Panc1 (cell line): ENCODE measurements around the gene DAD1. TPM values are rescaled to one million over a fixed set of nuclear protein-coding genes. Genes with fewer than 3 reads are reported as not detected.

Experiments used
- ATAC-seq: fragments of 200-7000 bp; cut with Tn5 transposase; 2 replicates; pipeline ENCODE4 v1.9.1; 2020; ENCODE audit warnings: mild to moderate bottlenecking, moderate library complexity
- BruUV-seq: library from RNA; stranded (reverse); fragments of 400-500 nt; replicated peaks from 2 replicates; lab custom pipeline; 2021; lab: Mats Ljungman, UMichigan
- CTCF ChIA-PET: fragments of 300-600 bp; sonication (Branson Sonifier 250); formaldehyde crosslinking; loops from one replicate; lab custom pipeline; 2022; ENCODE audit warnings: antibody characterized with exemption; lab: Charles Lee
- POLR2A ChIA-PET: fragments of 300-600 bp; sonication (Branson Sonifier 250); formaldehyde crosslinking; loops from one replicate; lab custom pipeline; 2022; ENCODE audit warnings: antibody characterized with exemption; lab: Charles Lee
- DNase-seq: peaks from one replicate; pipeline ENCODE4 v3.0.0-alpha.2; 2010; ENCODE audit warnings: low read depth, low spot score
- H3K27ac ChIP-seq: 2 replicates; pipeline ENCODE4 v1.5.1; 2011; ENCODE audit warnings: mild to moderate bottlenecking, low read length, inconsistent platforms
- H3K27me3 ChIP-seq: fragments of 200-500 bp; sonication (Bioruptor generic); 2 replicates; pipeline ENCODE4 v1.6.0; 2014; ENCODE audit warnings: low read length, inconsistent platforms; ENCODE audit not compliant: control insufficient read depth, insufficient read depth
- H3K36me3 ChIP-seq: fragments of 200-500 bp; sonication (Bioruptor generic); 2 replicates; pipeline ENCODE4 v1.5.1; 2014; ENCODE audit warnings: inconsistent platforms, mild to moderate bottlenecking, low read length, moderate library complexity; ENCODE audit not compliant: control insufficient read depth, insufficient read depth
- H3K4me1 ChIP-seq: 2 replicates; pipeline ENCODE4 v1.5.1; 2011; ENCODE audit warnings: inconsistent platforms, mild to moderate bottlenecking, low read length, moderate library complexity; ENCODE audit not compliant: control insufficient read depth, insufficient read depth
- H3K4me3 ChIP-seq, 2 experiments: 2 replicates each; pipeline ENCODE4 v1.5.1; 2011 to 2012; ENCODE audit warnings: low read depth in 2 of 2, low read length in 2 of 2, mild to moderate bottlenecking in 2 of 2, inconsistent platforms in 1 of 2, moderate library complexity in 1 of 2
- H3K9me3 ChIP-seq: fragments of 200-500 bp; sonication (Bioruptor generic); 2 replicates; pipeline ENCODE4 v1.5.1; 2014; ENCODE audit warnings: low read depth, mild to moderate bottlenecking, inconsistent platforms, low read length, moderate library complexity; ENCODE audit not compliant: control insufficient read depth, insufficient read depth
- CTCF ChIP-seq: fragments of 450-650 bp; IDR thresholded peaks from 2 replicates; pipeline ENCODE4 v1.5.1; 2017; ENCODE audit warnings: mild to moderate bottlenecking
- POLR2AphosphoS5 ChIP-seq: IDR thresholded peaks from 2 replicates; pipeline ENCODE4 v1.6.1; 2012; ENCODE audit warnings: mild to moderate bottlenecking, low read depth, low read length, moderate library complexity
- REST ChIP-seq, 2 experiments: IDR thresholded peaks; 2 replicates each; pipeline ENCODE4 v1.6.1; 2011 to 2012; ENCODE audit warnings: low read depth in 2 of 2, control low read depth in 1 of 2, low read length in 1 of 2, mild to moderate bottlenecking in 1 of 2, moderate library complexity in 1 of 2; ENCODE audit not compliant: insufficient read depth in 1 of 2
- SIN3A ChIP-seq: IDR thresholded peaks from 2 replicates; pipeline ENCODE4 v1.6.1; 2012; ENCODE audit warnings: low read depth, mild to moderate bottlenecking, low read length, moderate library complexity, borderline replicate concordance; ENCODE audit not compliant: insufficient read depth
- TCF7L2 ChIP-seq: IDR thresholded peaks from 2 replicates; pipeline ENCODE4 v1.6.1; 2011; ENCODE audit warnings: mild to moderate bottlenecking, low read depth, low read length, inconsistent platforms
- in situ Hi-C: cut with HindIII; loops from 2 replicates; pipeline ENCODE4 v1.10.0; 2016; ENCODE audit warnings: low sequenced_read_pairs, low pct_unique_long_range_greater_than_20kb
- intact Hi-C: fragments of 100-400 bp; cut with micrococcal nuclease; formaldehyde crosslinking; loops from one replicate; pipeline ENCODE4 v1.10.0; 2022; ENCODE audit not compliant: unreplicated experiment
- total RNA-seq: library from RNA; stranded (reverse); gene quantifications from one replicate; pipeline ENCODE4 v1.2.1, GENCODE V29; 2021; ENCODE audit not compliant: unreplicated experiment

DAD1 gene
- total RNA-seq, 1 experiment from 2014 or later = 163 TPM

- BruUV-seq = no TSS peak
- TF ChIP-seq SIN3A = no peak
- TF ChIP-seq TCF7L2 = no peak
- no peak for TF ChIP-seq CTCF
- no peak for TF ChIP-seq REST (IDR thresholded peaks at IDR 0.05; ENCODE audit: insufficient read depth in 1 of 2, low read depth in 2 of 2, low read length in 1 of 2)
- no peak for TF ChIP-seq POLR2AphosphoS5
- Histone ChIP-seq H3K36me3 (no peaks in the 10 kb centered on the region), H3K27ac (no peak overlapping the region), H3K9me3 (no peaks in the 10 kb centered on the region), H3K27me3 (no peaks in the 10 kb centered on the region), H3K4me1 (0 out of 2 replicates have a peak, but pooled peaks cover 2% of the 10 kb centered on the region), H3K4me3 (no peak overlapping the region)
- DNase-seq (no peak), ATAC-seq (no peak)
- intact Hi-C loops = no loop called here
- CTCF ChIA-PET = interaction anchor here (0.7 kb wide), 1 partner anchor 893 kb away, joined by 4 read pairs; no protein-coding TSS in a partner anchor
- in situ Hi-C loops = no loop called here
- POLR2A ChIA-PET = no interaction called here
Measured at GRCh38 chr14:22552001-22552826, 36.8 kb downstream of the DAD1 start.

GRCh38 chr14:22551605-22551997 is 37.4 kb downstream of the DAD1 start:
- DNase-seq = no peak
- intact Hi-C loops (no loop called here), in situ Hi-C loops (no loop called here)
- ATAC-seq = no peak
- BruUV-seq = no TSS peak
- no peak overlapping the region for H3K27ac ChIP-seq
- H3K4me1 ChIP-seq = no peaks in the 10 kb centered on the region
- TF ChIP-seq POLR2AphosphoS5 = no peak
- TF ChIP-seq TCF7L2 = no peak
- no peak for TF ChIP-seq REST (IDR thresholded peaks at IDR 0.05; ENCODE audit: insufficient read depth in 1 of 2, low read depth in 2 of 2, low read length in 1 of 2)
- TF ChIP-seq SIN3A = no peak
- TF ChIP-seq CTCF = no peak
- H3K27me3 ChIP-seq = no peaks in the 10 kb centered on the region
- ChIA-PET CTCF (no interaction called here), POLR2A (no interaction called here)
- no peak overlapping the region for H3K4me3 ChIP-seq
- no peaks in the 10 kb centered on the region for H3K9me3 ChIP-seq
- H3K36me3 ChIP-seq = no peaks in the 10 kb centered on the region
